ENCODE results near the gene FBP2. TPM values are rescaled to one million over a fixed set of nuclear protein-coding genes. Genes with fewer than 3 reads are reported as not detected.
"Not testable (repeated sequence)": the region's sequence is repeated elsewhere in the genome, so short reads cannot be mapped to it uniquely, and the experiment has no call there.

FBP2 gene
- total and polyA plus RNA-seq, 2 of the 4 experiments (the other 2 are of a cell fraction) = not detected

DNA sequence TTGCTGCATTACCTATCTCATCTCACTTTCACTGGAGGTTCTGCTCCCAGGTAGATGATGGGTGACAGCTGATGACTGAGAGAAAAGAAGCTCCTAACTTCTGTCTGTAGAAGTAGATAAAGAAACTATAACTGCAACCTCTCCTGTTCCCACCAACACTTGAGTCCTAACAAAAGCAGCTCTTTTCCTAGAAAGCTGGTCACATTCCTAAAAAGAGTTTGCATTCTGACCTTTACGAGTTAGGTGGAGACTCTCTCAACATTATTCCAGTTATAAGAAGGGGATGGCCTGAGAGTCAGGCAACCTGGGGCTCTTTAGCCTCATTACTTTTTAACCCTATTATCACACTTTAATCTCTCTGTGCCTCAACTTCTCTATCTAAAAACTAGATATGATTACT lies 47.7 kb downstream of the FBP2 start (continued):
- TF ChIP-seq FOS (IDR thresholded peaks at IDR 0.05; ENCODE audit: low read depth, low read length) = no peak
- no peak for TF ChIP-seq CEBPB (IDR thresholded peaks at IDR 0.05; ENCODE audit: low read depth, low read length)

DNA sequence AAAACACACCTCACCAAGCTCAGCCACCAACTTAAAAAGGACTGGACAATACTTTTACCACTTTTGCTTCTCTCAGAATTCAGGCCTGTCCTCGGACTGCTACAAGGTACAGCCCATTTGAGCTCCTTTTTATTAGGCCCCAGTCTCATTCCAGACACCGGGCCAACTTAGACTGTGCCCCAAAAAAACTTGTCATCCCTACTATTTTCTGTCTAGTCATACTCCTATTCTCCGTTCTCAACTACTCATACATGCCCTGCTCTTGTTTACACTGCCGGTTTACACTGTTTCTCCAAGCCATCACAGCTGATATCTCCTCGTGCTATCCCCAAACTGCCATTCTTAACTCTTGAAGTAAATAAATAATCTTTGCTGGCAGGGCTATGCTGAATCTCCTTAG lies 49.3 kb downstream of the FBP2 start:
- H3K27ac ChIP-seq (ENCODE audit: insufficient read depth, low read length); H2BK20ac ChIP-seq (ENCODE audit: low read depth, low read length); CTCF ChIA-PET; intact Hi-C loops (cut with micrococcal nuclease); H3K18ac ChIP-seq (ENCODE audit: low read depth, low read length); H4K8ac ChIP-seq (ENCODE audit: low read depth in 2 of 2, low read length in 2 of 2); H3K36me3 ChIP-seq (ENCODE audit: control insufficient read depth, insufficient read depth, low read length); H3K4me1 ChIP-seq (ENCODE audit: control insufficient read depth, insufficient read depth, low read length); ATAC-seq (ENCODE audit: low read depth); H3K9ac ChIP-seq (ENCODE audit: low read depth, low read length); H2AK5ac ChIP-seq (ENCODE audit: low read depth, low read length); H3K56ac ChIP-seq (ENCODE audit: extremely low read depth, insufficient read depth, low read length); H3K9me1 ChIP-seq (ENCODE audit: insufficient read depth, low read length); H2BK15ac ChIP-seq (ENCODE audit: low read depth, low read length); H2AFZ ChIP-seq (replicated peaks; ENCODE audit: low read length, poor library complexity); H3K23ac ChIP-seq (ENCODE audit: low read depth, low read length); in situ Hi-C loops (cut with MboI; ENCODE audit: low sequenced_read_pairs); POLR2A ChIA-PET (ENCODE audit: unreplicated experiment); H3K14ac ChIP-seq (replicated peaks; ENCODE audit: low read depth, low read length); H3K4me2 ChIP-seq (ENCODE audit: low read depth, low read length); H3K9me3 ChIP-seq (ENCODE audit: control insufficient read depth, insufficient read depth, low read length); H4K91ac ChIP-seq (ENCODE audit: insufficient read depth, low read depth, low read length); H4K20me1 ChIP-seq (ENCODE audit: insufficient read depth, low read length); dilution Hi-C loops (cut with HindIII; ENCODE audit: low sequenced_read_pairs, unreplicated experiment); BruUV-seq (replicated peaks); H3K79me1 ChIP-seq (ENCODE audit: low read depth in 1 of 2, low read length in 2 of 2); H2BK120ac ChIP-seq (ENCODE audit: low read depth, low read length); H4K5ac ChIP-seq (ENCODE audit: low read depth, low read length); H3K4ac ChIP-seq (ENCODE audit: low read depth, low read length); H3K4me3 ChIP-seq (ENCODE audit: insufficient read depth, low read depth, low read length); DNase-seq; H2AK9ac ChIP-seq (replicated peaks; ENCODE audit: low read depth, low read length, poor library complexity); H2BK5ac ChIP-seq (ENCODE audit: low read depth, low read length, poor library complexity, severe bottlenecking); H3K27me3 ChIP-seq (ENCODE audit: control insufficient read depth, insufficient read depth, low read length): not testable (repeated sequence)
- no CpG with 5 or more reads among the region's 5 CpGs for WGBS, 2 experiments (ENCODE audit: extremely low coverage in 2 of 2, insufficient read length in 1 of 2)

Measured in IMR-90 (cell line).